ENCODE data around the gene DDX50.

The DDX50 gene

GRCh38 chr10:68981074-68981473 is 80.0 kb downstream of the DDX50 start:
- no peak for DNase-seq (ENCODE audit: low read depth in 2 of 2)

- DNase-seq (ENCODE audit: low read depth in 2 of 2) = no peak
Measured at GRCh38 chr10:68982389-68982788, 81.3 kb downstream of the DDX50 start.

- no peak for DNase-seq (ENCODE audit: low read depth in 2 of 2)
Measured at GRCh38 chr10:68987611-68988010, 86.5 kb downstream of the DDX50 start.

GRCh38 chr10:68988530-68989316 is 87.6 kb downstream of the DDX50 start, which contains the start of gene KIFBP:
Gene KIFBP (plus strand): TSS chr10:68988803. CDS start chr10:68988833, 30 bp downstream.
- peak; percentile 40 to 45 for DNase-seq (ENCODE audit: low read depth in 2 of 2)

- no peak for DNase-seq (ENCODE audit: low read depth in 2 of 2)
Measured at GRCh38 chr10:68989317-68989990, 88.3 kb downstream of the DDX50 start.

GRCh38 chr10:68992636-68993440 is 91.7 kb downstream of the DDX50 start:
- no peak for DNase-seq (ENCODE audit: low read depth in 2 of 2)
